Measurements from ENCODE around the gene CEP170B.

DNA sequence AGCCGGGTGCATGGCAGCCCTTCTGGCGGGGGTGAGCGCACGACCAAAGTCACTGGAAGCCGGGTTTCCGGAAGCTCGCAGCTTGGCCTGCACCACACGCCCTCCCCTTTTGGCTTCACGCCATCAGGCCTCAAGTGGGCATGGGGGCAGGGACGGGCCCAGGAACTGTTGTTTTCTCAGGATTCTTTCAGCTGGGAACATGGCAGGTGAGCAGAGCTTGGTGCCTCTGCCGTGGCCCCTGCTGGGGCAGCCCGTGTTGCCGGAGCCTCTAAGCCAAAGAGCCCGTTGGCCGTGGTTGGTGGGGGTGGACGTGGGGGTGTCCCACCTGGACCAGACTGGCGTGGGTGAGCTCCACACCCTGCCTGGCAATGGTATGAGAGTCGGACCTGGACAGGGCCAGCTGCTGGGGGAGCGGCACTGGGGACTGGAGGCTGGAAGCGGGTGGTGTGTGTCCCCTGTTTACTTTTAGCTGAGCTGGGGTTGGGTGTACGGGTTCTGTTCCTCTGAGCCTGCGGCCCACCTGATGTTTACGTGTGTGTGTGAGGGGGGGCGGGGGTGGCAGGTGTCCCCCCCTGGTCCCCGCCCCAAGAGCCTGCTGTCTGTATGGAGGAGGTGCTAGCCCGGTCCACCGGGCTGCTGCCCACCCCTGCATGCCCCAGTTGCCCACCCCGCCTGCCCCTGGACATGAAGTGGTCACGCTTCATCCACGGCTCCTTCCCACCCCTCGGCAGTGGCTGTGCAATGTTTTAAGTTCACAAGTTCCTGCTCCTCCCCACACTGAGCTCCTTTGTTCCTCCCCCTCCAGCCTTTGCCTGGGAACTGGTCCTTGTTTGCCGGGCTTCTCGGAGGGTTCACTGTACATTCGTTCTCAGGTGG is 31.0 kb downstream of the CEP170B start:
- TF ChIP-seq CTCF (IDR thresholded peaks at IDR 0.05), result no peak
- no peak for TF ChIP-seq POLR2AphosphoS5 (IDR thresholded peaks at IDR 0.05)
- no peak for TF ChIP-seq POLR2A (IDR thresholded peaks at IDR 0.05)
- no peak for TF ChIP-seq EP300 (IDR thresholded peaks at IDR 0.05)
